ENCODE results near the gene CIAO3.
A peak's percentile ranks its signal among the peaks of the same experiment; 100 is the strongest.

The CIAO3 gene

DNA sequence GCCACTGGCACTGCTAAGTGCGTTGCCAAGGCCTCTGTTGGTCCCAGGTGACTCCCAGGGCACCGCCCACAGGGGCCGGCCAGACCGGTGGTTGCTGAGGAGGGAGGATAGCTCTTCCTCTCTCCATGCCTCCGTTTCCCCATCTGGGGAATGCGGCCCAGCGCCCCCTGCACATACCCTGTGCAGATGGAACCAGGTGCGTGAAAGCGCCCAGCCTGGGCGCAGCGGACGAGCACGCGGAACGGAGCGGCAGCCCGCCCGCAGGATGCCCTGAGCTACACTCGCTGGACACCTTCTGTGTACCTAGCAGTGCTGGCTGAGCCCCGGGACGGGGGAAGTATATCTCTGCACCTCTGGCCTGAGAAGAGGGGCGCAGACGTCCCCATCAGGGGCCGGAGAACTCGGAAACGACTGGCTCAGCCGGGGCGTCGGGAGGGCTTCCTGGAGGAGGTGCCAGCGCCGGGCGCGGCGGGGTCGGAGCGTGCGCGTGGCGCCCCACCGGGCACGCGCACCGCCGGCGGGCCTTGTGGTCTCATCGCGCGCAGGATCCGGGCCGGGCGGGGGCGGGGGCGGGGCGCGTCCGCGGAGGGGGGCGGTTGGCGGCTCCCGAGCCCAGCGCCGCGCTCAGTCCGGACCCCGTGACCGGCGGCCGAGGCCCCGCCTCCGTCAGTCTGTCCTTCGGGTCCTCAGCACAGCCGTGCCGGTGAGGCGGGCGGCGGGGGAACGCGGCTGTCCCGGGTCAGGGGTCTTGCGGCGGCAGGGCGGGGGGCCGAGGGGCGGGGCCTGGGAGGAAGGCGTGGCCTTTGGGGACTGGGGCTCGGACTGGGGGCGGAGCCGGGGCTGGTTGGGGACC lies 14.1 kb downstream of the CIAO3 start, which contains the start of the genes CCDC78 and HAGHL:
CCDC78 (minus strand) TSS at position 6 of the 853 bp plus-strand sequence. CDS start 76 bp downstream, outside the sequence.
HAGHL (plus strand) TSS at position 669 of the 853 bp plus-strand sequence. CDS start 404 bp downstream, outside the sequence.
- DNase-seq (ENCODE audit: low spot score), result peak; percentile 90

DNA sequence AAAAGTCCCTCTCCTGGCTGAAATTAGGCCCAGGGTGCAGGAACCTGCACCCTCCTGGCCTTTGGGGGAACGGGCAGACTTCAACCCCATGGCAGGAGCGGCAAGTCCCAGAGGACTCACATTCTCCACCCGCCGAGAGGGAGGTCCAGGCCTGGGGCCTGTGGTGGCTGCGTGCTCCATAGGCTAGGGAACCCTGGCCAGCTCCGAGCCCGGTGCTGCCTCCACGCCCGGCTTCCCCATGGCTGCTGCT lies 14.7 kb downstream of the CIAO3 start:
- TF ChIP-seq, protein P1, sequence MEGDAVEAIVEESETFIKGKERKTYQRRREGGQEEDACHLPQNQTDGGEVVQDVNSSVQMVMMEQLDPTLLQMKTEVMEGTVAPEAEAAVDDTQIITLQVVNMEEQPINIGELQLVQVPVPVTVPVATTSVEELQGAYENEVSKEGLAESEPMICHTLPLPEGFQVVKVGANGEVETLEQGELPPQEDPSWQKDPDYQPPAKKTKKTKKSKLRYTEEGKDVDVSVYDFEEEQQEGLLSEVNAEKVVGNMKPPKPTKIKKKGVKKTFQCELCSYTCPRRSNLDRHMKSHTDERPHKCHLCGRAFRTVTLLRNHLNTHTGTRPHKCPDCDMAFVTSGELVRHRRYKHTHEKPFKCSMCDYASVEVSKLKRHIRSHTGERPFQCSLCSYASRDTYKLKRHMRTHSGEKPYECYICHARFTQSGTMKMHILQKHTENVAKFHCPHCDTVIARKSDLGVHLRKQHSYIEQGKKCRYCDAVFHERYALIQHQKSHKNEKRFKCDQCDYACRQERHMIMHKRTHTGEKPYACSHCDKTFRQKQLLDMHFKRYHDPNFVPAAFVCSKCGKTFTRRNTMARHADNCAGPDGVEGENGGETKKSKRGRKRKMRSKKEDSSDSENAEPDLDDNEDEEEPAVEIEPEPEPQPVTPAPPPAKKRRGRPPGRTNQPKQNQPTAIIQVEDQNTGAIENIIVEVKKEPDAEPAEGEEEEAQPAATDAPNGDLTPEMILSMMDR (IDR thresholded peaks at IDR 0.05; ENCODE audit: extremely low read depth, insufficient read depth, missing control alignments), result no peak
- no peak for DNase-seq (ENCODE audit: low spot score)
- in situ Hi-C loops (cut with MboI; ENCODE audit: low pct_unique_long_range_greater_than_20kb, low sequenced_read_pairs, unreplicated experiment), result no loop called here

More for the DNA sequence above, 14.1 kb downstream of the CIAO3 start, which contains the start of the genes CCDC78 and HAGHL:
- TF ChIP-seq, protein P1 (IDR thresholded peaks at IDR 0.05; ENCODE audit: extremely low read depth, insufficient read depth, missing control alignments), result peak; percentile 1
- in situ Hi-C loops (cut with MboI; ENCODE audit: low pct_unique_long_range_greater_than_20kb, low sequenced_read_pairs, unreplicated experiment), result no loop called here

DNA sequence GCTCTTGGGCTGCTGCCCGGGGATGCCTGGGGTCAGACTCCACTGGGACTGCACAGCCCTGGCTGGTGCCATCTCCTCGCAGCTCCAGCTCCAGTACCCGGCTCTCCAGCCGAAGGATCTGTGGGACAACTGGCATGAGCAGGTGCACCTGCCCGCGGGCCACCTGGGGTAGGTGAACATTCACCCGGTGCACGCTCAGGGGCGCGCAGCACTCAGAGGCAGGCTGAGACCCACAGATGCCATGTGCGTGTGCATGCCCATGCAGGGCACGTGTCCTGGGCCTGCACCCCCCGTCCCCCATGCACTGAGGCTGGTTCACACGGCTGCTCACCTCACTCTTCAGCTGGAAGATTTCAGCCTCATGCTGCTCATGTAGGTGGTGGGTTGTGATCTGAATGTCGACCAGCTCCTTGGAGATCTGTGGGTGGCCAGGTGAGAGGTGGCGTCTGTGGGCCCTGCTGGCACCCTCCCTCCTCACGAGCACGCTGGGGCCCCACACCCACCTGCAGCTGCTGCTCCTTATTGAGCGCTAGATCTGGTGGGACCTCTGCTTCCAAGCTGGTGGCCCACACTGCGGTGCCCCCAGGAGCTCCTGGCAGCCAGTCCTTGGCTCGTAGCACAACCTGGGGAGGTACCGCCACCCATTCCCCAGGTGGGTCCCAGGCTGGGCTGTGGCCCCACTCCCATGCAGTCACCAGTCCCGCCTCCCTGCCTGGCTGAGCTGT lies 15.2 kb downstream of the CIAO3 start:
- no peak for DNase-seq (ENCODE audit: low spot score)
- in situ Hi-C loops (cut with MboI; ENCODE audit: low pct_unique_long_range_greater_than_20kb, low sequenced_read_pairs, unreplicated experiment), result no loop called here

DNA sequence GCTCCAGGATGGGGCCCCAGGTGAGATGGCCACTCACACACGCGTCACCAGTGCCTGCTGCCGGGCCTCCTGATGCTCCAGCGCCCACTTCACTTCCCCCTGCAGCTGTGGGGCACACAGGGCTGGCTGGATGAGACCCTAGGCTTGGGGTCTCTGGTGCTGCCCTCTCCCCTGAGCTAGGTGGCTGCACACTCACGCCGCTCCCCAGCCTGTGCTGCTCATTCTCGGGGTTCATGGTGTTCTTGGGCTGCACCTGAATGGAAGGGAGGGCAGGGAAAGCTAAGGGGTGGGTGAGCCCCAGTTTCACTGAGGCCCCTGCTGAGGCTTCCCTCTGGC lies 15.8 kb downstream of the CIAO3 start:
- in situ Hi-C loops (cut with MboI; ENCODE audit: low pct_unique_long_range_greater_than_20kb, low sequenced_read_pairs, unreplicated experiment), result no loop called here
- DNase-seq (ENCODE audit: low spot score), result no peak
- TF ChIP-seq, protein P1 (IDR thresholded peaks at IDR 0.05; ENCODE audit: extremely low read depth, insufficient read depth, missing control alignments), result no peak

More for the DNA sequence above, 15.2 kb downstream of the CIAO3 start:
- TF ChIP-seq, protein P1 (IDR thresholded peaks at IDR 0.05; ENCODE audit: extremely low read depth, insufficient read depth, missing control alignments), result no peak

DNA sequence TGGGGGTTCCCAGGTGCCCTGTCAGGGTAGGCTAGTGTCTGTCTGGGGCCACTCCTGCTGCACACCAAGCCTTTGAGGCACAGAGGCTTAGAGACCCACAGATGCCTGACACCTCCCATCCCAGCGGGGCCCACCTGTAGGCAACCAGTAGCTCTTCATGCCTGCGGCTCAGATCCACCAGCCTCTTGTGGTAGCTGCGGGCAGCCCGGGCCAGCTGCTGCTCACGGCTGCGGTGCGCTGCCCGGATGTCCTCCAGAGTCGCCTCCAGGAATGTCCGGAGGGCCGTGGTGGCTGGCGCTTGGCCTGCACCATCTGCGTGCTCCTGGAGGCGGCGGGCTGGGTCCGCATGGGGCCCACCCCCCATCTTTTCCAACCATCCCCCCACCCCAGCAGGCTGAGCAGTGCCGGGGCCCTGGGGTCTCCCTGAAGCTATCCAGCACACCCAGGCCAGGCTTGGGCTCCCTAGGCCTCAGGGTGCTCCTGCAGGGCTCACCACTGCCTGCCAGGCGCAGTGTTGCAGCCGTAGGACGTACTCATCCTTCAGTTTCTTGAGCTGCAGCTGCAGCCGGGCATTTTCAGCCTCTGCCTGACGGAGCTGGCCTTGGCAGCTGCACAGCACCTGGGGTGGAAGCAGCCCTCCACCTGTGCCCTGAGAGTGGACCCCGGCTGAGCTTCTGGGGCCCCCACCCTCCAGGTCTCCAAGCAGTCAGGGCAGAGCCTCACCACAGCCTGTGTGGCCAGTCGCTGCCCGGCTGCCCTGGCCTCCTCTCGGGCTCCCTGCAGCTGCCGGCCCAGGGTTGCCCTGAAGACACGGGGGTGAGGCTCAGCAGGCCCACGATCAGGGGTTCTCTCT lies 16.4 kb downstream of the CIAO3 start:
- TF ChIP-seq, protein P1 (IDR thresholded peaks at IDR 0.05; ENCODE audit: extremely low read depth, insufficient read depth, missing control alignments), result no peak
- in situ Hi-C loops (cut with MboI; ENCODE audit: low pct_unique_long_range_greater_than_20kb, low sequenced_read_pairs, unreplicated experiment), result no loop called here
- no peak for DNase-seq (ENCODE audit: low spot score)

DNA sequence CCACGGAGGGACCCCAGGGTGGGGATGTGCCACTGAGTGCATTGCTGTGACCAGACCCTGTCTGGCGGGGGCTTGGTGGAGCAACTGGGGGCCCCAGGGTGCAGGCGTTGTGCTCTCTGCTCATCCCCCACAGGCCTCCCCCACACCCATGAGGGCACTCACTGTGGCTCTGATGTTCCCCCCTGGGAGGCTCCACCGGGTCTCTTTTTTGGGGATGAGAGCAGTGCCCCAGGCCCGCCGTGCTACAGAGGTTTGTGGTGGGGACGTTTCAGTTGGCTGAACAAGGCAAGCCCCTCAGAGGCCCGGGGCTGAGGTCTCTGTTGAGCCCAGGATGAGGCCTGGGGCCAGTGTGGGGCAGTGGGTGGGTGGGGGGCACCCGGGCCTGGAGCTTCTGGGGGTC lies 17.1 kb downstream of the CIAO3 start:
- in situ Hi-C loops (cut with MboI; ENCODE audit: low pct_unique_long_range_greater_than_20kb, low sequenced_read_pairs, unreplicated experiment), result no loop called here
- TF ChIP-seq, protein P1 (IDR thresholded peaks at IDR 0.05; ENCODE audit: extremely low read depth, insufficient read depth, missing control alignments), result no peak
- no peak for DNase-seq (ENCODE audit: low spot score)

Data from GM13977 (cell line).